Epithelial cell of proximal tubule (primary cell): ENCODE results near the gene PTP4A2. TPM values are rescaled to one million over a fixed set of nuclear protein-coding genes. Genes with fewer than 3 reads are reported as not detected.

Experiments
- DNase-seq: peaks from one replicate; pipeline ENCODE4 v3.0.0-alpha.2; 2011; ENCODE audit warnings: low read depth
- H3K4me3 ChIP-seq: 2 replicates; pipeline ENCODE4 v1.5.1; 2011; ENCODE audit warnings: low read depth, mild to moderate bottlenecking, low read length
- total RNA-seq: library from RNA; depleted of rRNA; stranded (reverse); fragments of >200 nt; gene quantifications from 2 replicates; pipeline ENCODE4 v1.2.3, GENCODE V29; 2015
- TF ChIP-seq, protein P1 (sequence below): conservative IDR thresholded peaks from 2 replicates; pipeline ENCODE4 v1.5.1; 2012; ENCODE audit warnings: low read depth, mild to moderate bottlenecking, low read length

The PTP4A2 gene
- total RNA-seq, 1 donor from 2014 or later = 160 TPM

DNA sequence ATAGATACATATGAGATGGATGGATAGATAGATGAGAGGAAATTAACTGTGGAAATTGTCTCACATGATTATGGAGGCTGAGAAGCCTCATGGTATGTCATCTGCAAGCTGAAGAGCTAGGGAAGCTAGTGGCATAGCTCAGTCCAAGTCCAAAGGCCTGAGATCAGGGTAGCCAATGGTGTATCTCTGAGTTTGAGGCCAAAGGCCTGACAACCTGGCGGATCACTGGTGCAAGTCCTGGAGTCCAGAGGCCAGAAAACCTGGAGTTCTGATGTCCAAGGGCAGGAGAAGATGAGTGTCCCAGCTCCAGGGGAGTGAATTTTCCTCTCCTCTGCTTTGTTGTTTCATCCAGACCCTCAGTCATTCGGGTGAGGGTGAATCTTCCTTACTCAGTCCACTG, 78.4 kb downstream of the PTP4A2 start:
- TF ChIP-seq, protein P1, sequence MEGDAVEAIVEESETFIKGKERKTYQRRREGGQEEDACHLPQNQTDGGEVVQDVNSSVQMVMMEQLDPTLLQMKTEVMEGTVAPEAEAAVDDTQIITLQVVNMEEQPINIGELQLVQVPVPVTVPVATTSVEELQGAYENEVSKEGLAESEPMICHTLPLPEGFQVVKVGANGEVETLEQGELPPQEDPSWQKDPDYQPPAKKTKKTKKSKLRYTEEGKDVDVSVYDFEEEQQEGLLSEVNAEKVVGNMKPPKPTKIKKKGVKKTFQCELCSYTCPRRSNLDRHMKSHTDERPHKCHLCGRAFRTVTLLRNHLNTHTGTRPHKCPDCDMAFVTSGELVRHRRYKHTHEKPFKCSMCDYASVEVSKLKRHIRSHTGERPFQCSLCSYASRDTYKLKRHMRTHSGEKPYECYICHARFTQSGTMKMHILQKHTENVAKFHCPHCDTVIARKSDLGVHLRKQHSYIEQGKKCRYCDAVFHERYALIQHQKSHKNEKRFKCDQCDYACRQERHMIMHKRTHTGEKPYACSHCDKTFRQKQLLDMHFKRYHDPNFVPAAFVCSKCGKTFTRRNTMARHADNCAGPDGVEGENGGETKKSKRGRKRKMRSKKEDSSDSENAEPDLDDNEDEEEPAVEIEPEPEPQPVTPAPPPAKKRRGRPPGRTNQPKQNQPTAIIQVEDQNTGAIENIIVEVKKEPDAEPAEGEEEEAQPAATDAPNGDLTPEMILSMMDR = no peak
- DNase-seq = no peak
- no peak overlapping the region for H3K4me3 ChIP-seq

DNA sequence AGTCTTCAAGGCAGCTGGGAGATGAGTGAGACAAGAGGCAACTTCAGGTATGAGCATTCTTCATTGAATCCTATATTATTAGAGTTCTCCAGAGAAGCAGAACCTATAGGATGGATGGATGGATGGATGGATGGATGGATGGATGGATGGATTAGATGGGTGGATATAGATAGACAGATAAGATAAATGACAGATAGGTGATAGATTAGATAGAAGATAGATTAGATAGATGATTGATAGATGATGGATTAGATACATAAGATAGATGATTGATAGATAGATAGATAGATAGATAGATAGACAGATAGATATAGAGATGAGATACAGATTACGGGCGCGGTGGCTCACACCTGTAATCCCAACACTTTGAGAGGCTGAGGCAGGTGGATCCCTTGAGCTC, 79.1 kb downstream of the PTP4A2 start:
- DNase-seq = no peak
- no peak overlapping the region for H3K4me3 ChIP-seq
- TF ChIP-seq, protein P1 = no peak

DNA sequence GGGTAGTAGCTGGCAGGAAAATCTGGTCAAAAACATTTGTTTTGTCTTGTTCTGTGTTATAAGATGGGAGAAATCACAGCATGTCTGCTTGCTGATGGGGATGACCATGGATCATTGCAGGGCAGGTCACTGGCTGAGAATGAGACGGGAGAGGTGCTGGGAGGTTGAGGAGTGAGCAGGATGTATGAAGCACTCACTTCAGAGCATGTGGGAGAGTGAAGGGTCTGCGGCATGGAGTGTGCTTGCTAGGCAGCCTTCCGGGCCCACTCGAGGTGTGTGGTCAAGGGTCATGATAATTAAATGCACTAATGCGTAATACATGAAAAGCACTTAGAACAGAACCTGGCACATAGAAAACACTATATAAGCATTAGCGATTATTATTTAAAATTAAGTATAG, 80.3 kb downstream of the PTP4A2 start:
- TF ChIP-seq, protein P1 = no peak
- no peak overlapping the region for H3K4me3 ChIP-seq
- DNase-seq = no peak

Other genes with a start within 250 kb of the PTP4A2 start
- gene COL16A1, start 234.4 kb downstream of the PTP4A2 start, total RNA-seq = 5.2 and 5.3 TPM in 2 replicates
- gene ADGRB2, start 174.0 kb downstream of the PTP4A2 start, total RNA-seq = 0.65 and 1.2 TPM in 2 replicates
- gene SPOCD1, start 122.3 kb downstream of the PTP4A2 start, total RNA-seq = 9.4 and 18.4 TPM in 2 replicates
- 69.6 and 139 TPM in 2 replicates for gene KHDRBS1, start 75.5 kb upstream of the PTP4A2 start, total RNA-seq
- gene TMEM39B, start 134.6 kb upstream of the PTP4A2 start, total RNA-seq = 1.2 and 5.2 TPM in 2 replicates
- gene KPNA6, start 169.7 kb upstream of the PTP4A2 start, total RNA-seq = 39.9 and 48.0 TPM in 2 replicates
- gene TXLNA, start 241.3 kb upstream of the PTP4A2 start, total RNA-seq = 32.9 and 62.7 TPM in 2 replicates